Measurements from ENCODE around the gene KCTD3. TPM values are rescaled to one million over a fixed set of nuclear protein-coding genes. Genes with fewer than 3 reads are reported as not detected.

The KCTD3 gene
- total RNA-seq, 1 donor from 2014 or later, result 25.2 TPM

DNA sequence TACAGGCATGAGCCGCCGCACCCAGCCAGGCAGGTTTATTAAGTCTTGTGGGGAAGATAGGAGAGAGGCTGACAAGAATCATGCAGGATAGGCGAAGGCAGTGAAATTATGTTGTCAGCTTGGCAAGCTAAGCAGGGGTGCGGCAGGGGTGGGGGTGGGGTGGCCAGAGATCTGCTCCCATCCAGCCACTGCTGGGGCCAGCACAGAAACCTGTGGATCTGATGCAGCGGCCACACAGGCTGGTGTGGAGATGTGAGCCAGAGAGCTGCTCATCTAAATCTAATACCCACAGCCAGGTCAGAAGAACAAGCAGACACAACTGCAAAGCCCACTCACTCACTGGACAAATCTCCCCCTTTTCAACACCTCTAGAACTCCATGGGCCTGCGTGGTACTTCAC lies 68.7 kb downstream of the KCTD3 start:
- no peak overlapping the region for H2AFZ ChIP-seq (ENCODE audit: low read depth, low read length)
- H3K4me3 ChIP-seq (ENCODE audit: insufficient read depth, low read depth, low read length), result no peak overlapping the region
- Mint-ChIP-seq H3K27me3 (ENCODE audit: low read depth, unreplicated experiment) (no peaks in the 10 kb centered on the region), H3K27ac (ENCODE audit: unreplicated experiment) (no peak overlapping the region), H3K9me3 (ENCODE audit: unreplicated experiment) (no peaks in the 10 kb centered on the region), H3K4me3 (ENCODE audit: unreplicated experiment) (no peak overlapping the region), H3K4me1 (ENCODE audit: low read depth, unreplicated experiment) (no peaks in the 10 kb centered on the region), H3K36me3 (ENCODE audit: low read depth, unreplicated experiment) (no peaks in the 10 kb centered on the region)
- peaks cover 11% of the 10 kb centered on the region for H3K4me1 ChIP-seq (ENCODE audit: insufficient read depth, low read length)
- H3K4me2 ChIP-seq (ENCODE audit: low read length), result no peak overlapping the region
- H3K27me3 ChIP-seq (ENCODE audit: insufficient read depth, low read length), result no peaks in the 10 kb centered on the region
- H3K27ac ChIP-seq (ENCODE audit: low read depth, low read length), result no peak overlapping the region
- no peak for FAIRE-seq
- no peaks in the 10 kb centered on the region for H3K79me2 ChIP-seq (ENCODE audit: insufficient read depth, low read length)
- H3K9ac ChIP-seq (ENCODE audit: low read length), result no peak overlapping the region
- no peak for DNase-seq (ENCODE audit: low read depth)
- no peaks in the 10 kb centered on the region for H3K9me3 ChIP-seq (ENCODE audit: insufficient read depth, low read depth, low read length)
- H3K36me3 ChIP-seq (ENCODE audit: insufficient read depth, low read length), result no peaks in the 10 kb centered on the region
- TF ChIP-seq EZH2 (IDR thresholded peaks at IDR 0.05; ENCODE audit: insufficient read depth, low read length), result no peak
- TF ChIP-seq, protein P1, sequence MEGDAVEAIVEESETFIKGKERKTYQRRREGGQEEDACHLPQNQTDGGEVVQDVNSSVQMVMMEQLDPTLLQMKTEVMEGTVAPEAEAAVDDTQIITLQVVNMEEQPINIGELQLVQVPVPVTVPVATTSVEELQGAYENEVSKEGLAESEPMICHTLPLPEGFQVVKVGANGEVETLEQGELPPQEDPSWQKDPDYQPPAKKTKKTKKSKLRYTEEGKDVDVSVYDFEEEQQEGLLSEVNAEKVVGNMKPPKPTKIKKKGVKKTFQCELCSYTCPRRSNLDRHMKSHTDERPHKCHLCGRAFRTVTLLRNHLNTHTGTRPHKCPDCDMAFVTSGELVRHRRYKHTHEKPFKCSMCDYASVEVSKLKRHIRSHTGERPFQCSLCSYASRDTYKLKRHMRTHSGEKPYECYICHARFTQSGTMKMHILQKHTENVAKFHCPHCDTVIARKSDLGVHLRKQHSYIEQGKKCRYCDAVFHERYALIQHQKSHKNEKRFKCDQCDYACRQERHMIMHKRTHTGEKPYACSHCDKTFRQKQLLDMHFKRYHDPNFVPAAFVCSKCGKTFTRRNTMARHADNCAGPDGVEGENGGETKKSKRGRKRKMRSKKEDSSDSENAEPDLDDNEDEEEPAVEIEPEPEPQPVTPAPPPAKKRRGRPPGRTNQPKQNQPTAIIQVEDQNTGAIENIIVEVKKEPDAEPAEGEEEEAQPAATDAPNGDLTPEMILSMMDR (IDR thresholded peaks at IDR 0.05; ENCODE audit: insufficient read depth, low read depth, low read length), result no peak
- H4K20me1 ChIP-seq (ENCODE audit: insufficient read depth, low read length), result no peaks in the 10 kb centered on the region

DNA sequence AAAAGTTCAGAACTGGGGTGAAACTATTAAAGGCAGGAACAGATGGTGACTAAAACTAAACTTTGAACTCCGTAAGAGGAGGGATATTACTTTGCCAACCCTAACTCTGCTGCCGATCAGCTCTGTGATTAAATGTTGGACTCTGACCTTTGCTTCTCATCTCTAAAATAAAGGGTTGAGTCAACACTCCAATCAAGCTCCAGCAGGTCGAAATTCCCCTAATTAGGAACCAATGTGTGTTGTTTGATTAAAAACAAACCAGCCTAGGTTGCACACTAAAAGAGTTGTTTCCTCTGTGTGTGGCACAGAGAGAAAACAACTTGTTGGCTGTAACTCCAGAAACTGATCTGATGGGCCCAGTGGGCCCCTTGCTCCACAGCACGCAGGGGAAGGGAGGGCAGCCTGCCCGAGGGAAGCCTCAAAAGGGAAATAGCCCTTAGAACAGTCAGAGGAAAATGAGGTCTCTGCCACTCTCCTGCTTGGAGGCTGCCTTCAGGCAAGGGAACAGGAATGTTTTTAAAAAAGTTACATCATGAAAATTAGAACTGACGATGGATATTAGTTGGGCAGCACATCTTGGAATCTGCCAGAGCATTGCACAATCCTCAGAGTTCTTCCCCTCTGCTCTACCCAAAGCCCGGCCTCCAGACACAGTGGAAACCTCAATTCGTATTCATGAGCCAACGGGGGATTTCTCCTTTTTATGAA lies 69.3 kb downstream of the KCTD3 start:
- Histone ChIP-seq H3K36me3 (ENCODE audit: insufficient read depth, low read length) (no peaks in the 10 kb centered on the region), H3K9ac (ENCODE audit: low read length) (peak overlapping the region; percentile 40), H2AFZ (ENCODE audit: low read depth, low read length) (peak overlapping the region; percentile 6), H3K4me3 (ENCODE audit: insufficient read depth, low read depth, low read length) (peak overlapping the region; percentile 21), H3K79me2 (ENCODE audit: insufficient read depth, low read length) (no peaks in the 10 kb centered on the region), H3K9me3 (ENCODE audit: insufficient read depth, low read depth, low read length) (no peaks in the 10 kb centered on the region), H3K27me3 (ENCODE audit: insufficient read depth, low read length) (no peaks in the 10 kb centered on the region), H4K20me1 (ENCODE audit: insufficient read depth, low read length) (no peaks in the 10 kb centered on the region), H3K4me1 (ENCODE audit: insufficient read depth, low read length) (peaks cover 11% of the 10 kb centered on the region), H3K4me2 (ENCODE audit: low read length) (peak overlapping the region; percentile 80), H3K27ac (ENCODE audit: low read depth, low read length) (no peak overlapping the region)
- Mint-ChIP-seq H3K27me3 (ENCODE audit: low read depth, unreplicated experiment) (no peaks in the 10 kb centered on the region), H3K36me3 (ENCODE audit: low read depth, unreplicated experiment) (no peaks in the 10 kb centered on the region), H3K4me1 (ENCODE audit: low read depth, unreplicated experiment) (no peaks in the 10 kb centered on the region), H3K4me3 (ENCODE audit: unreplicated experiment) (no peak overlapping the region), H3K9me3 (ENCODE audit: unreplicated experiment) (no peaks in the 10 kb centered on the region), H3K27ac (ENCODE audit: unreplicated experiment) (no peak overlapping the region)
- FAIRE-seq, result no peak
- TF ChIP-seq, protein P1 (IDR thresholded peaks at IDR 0.05; ENCODE audit: insufficient read depth, low read depth, low read length), result no peak
- no peak for TF ChIP-seq EZH2 (IDR thresholded peaks at IDR 0.05; ENCODE audit: insufficient read depth, low read length)
- DNase-seq (ENCODE audit: low read depth), result peak; percentile 65

DNA sequence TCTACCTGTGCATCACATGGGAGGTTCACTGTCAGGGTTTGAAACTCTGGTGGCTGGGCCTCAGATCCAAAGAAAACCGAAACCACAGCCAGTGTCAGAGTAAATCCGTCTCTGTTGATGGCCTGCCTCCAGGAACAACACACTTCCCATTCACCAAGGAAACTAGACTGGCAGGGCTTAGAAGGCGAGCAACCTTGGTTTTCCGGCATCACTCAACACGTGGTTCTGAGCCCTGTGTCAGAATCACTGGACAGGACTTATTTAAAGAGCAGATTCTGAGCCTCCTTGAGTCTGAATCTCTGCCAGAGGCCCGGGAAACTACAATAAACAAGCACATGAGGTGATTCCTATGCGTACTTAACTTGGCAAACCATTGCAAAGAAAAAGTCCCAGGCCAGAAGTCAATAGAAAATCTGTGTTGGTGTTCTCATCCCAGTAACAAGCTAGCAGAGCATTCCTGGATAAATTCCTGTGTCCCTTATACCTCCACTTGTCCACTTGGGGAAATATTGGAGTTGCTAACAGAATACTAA lies 70.0 kb downstream of the KCTD3 start:
- H3K4me3 ChIP-seq (ENCODE audit: insufficient read depth, low read depth, low read length), result peak overlapping the region; percentile 21
- no peak overlapping the region for H3K4me3 Mint-ChIP-seq (ENCODE audit: unreplicated experiment)

More for the DNA sequence above, 70.0 kb downstream of the KCTD3 start:
- Histone ChIP-seq H3K36me3 (ENCODE audit: insufficient read depth, low read length) (no peaks in the 10 kb centered on the region), H3K79me2 (ENCODE audit: insufficient read depth, low read length) (no peaks in the 10 kb centered on the region), H4K20me1 (ENCODE audit: insufficient read depth, low read length) (no peaks in the 10 kb centered on the region), H3K27ac (ENCODE audit: low read depth, low read length) (no peak overlapping the region), H3K27me3 (ENCODE audit: insufficient read depth, low read length) (no peaks in the 10 kb centered on the region), H3K4me2 (ENCODE audit: low read length) (peak overlapping the region; percentile 80), H3K9ac (ENCODE audit: low read length) (peak overlapping the region; percentile 40), H2AFZ (ENCODE audit: low read depth, low read length) (peak overlapping the region; percentile 6), H3K9me3 (ENCODE audit: insufficient read depth, low read depth, low read length) (no peaks in the 10 kb centered on the region), H3K4me1 (ENCODE audit: insufficient read depth, low read length) (peaks cover 11% of the 10 kb centered on the region)
- Mint-ChIP-seq H3K4me1 (ENCODE audit: low read depth, unreplicated experiment) (no peaks in the 10 kb centered on the region), H3K9me3 (ENCODE audit: unreplicated experiment) (no peaks in the 10 kb centered on the region), H3K27ac (ENCODE audit: unreplicated experiment) (no peak overlapping the region), H3K27me3 (ENCODE audit: low read depth, unreplicated experiment) (no peaks in the 10 kb centered on the region), H3K36me3 (ENCODE audit: low read depth, unreplicated experiment) (no peaks in the 10 kb centered on the region)
- TF ChIP-seq EZH2 (IDR thresholded peaks at IDR 0.05; ENCODE audit: insufficient read depth, low read length), result no peak
- TF ChIP-seq, protein P1 (IDR thresholded peaks at IDR 0.05; ENCODE audit: insufficient read depth, low read depth, low read length), result no peak
- no peak for FAIRE-seq
- peak; percentile 88 for DNase-seq (ENCODE audit: low read depth)
